NB4 (cell line): ENCODE measurements around the gene SMIM38.

Source experiments
- MYC ChIP-seq: IDR thresholded peaks from 2 replicates; pipeline ENCODE4 v1.6.1; 2011; ENCODE audit warnings: low read depth, low read length
- POLR2A ChIP-seq: IDR thresholded peaks from 2 replicates; pipeline ENCODE4 v1.6.1; 2011; ENCODE audit warnings: mild to moderate bottlenecking; ENCODE audit not compliant: insufficient read length; ENCODE audit errors: extremely low read depth
- TF ChIP-seq, protein P1 (sequence below): IDR thresholded peaks from one replicate; pipeline ENCODE4 v1.5.1; 2012; ENCODE audit warnings: low read depth, low read length
- TF ChIP-seq, protein P2 (sequence below): IDR thresholded peaks from 2 replicates; pipeline ENCODE4 v1.6.1; 2011; ENCODE audit warnings: low read depth, low read length

DNA sequence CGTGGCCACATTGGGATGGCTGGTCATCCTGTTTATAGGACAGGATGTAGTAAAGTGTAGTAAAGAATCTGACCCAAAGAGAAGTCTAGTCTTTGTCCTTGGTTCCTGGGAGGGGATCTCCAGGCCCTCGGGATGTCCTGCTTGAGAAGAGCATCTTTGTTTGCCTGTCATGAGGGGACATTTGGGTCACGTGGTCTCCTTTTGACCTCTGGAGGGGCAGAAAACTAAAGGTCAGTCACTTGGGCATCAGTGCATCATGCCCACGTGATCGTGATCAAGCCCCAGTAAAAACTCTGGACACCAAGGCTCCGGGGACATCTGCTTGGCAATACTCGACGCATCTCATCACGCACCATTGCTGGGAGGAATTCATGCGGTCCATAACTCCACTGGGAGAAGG lies 9.1 kb downstream of the SMIM38 start:
- TF ChIP-seq, protein P1, sequence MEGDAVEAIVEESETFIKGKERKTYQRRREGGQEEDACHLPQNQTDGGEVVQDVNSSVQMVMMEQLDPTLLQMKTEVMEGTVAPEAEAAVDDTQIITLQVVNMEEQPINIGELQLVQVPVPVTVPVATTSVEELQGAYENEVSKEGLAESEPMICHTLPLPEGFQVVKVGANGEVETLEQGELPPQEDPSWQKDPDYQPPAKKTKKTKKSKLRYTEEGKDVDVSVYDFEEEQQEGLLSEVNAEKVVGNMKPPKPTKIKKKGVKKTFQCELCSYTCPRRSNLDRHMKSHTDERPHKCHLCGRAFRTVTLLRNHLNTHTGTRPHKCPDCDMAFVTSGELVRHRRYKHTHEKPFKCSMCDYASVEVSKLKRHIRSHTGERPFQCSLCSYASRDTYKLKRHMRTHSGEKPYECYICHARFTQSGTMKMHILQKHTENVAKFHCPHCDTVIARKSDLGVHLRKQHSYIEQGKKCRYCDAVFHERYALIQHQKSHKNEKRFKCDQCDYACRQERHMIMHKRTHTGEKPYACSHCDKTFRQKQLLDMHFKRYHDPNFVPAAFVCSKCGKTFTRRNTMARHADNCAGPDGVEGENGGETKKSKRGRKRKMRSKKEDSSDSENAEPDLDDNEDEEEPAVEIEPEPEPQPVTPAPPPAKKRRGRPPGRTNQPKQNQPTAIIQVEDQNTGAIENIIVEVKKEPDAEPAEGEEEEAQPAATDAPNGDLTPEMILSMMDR: no peak
- no peak for TF ChIP-seq POLR2A
- TF ChIP-seq, protein P2, sequence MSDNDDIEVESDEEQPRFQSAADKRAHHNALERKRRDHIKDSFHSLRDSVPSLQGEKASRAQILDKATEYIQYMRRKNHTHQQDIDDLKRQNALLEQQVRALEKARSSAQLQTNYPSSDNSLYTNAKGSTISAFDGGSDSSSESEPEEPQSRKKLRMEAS: no peak
- TF ChIP-seq MYC: no peak
